HL-60 (cell line): Measurements from ENCODE around the gene NCR1.
"Not testable (repeated sequence)": the region's sequence is repeated elsewhere in the genome, so short reads cannot be mapped to it uniquely, and the experiment has no call there.

Experiments
- DNase-seq, 2 experiments: peaks; one replicate each; pipeline ENCODE4 v3.0.0-alpha.2; 2010 to 2020; ENCODE audit warnings: low read depth in 1 of 2, low spot score in 1 of 2
- H3K27ac ChIP-seq: fragments of 250-450 bp; sonication (Bioruptor Pico); replicated peaks from 2 replicates; pipeline ENCODE4 v1.5.1; 2020; ENCODE audit warnings: mild to moderate bottlenecking, moderate library complexity
- H3K27me3 ChIP-seq: fragments of 250-450 bp; sonication (Bioruptor Pico); 2 replicates; pipeline ENCODE4 v1.5.1; 2021; ENCODE audit warnings: mild to moderate bottlenecking, moderate library complexity; ENCODE audit not compliant: insufficient read depth, poor library complexity, severe bottlenecking
- H3K4me3 ChIP-seq: replicated peaks from 2 replicates; pipeline ENCODE4 v1.5.1; 2011; ENCODE audit warnings: mild to moderate bottlenecking, control low read depth, low read length; ENCODE audit not compliant: insufficient read depth
- CTCF ChIP-seq: IDR thresholded peaks from one replicate; pipeline ENCODE4 v1.5.1; 2011; ENCODE audit warnings: low read length, control low read depth, inconsistent platforms; ENCODE audit not compliant: insufficient read depth
- GABPA ChIP-seq: IDR thresholded peaks from 2 replicates; pipeline ENCODE4 v1.6.1; 2012; ENCODE audit warnings: low read depth
- POLR2AphosphoS5 ChIP-seq: IDR thresholded peaks from 2 replicates; pipeline ENCODE4 v1.6.1; 2012; ENCODE audit warnings: low read depth
- SPI1 ChIP-seq: IDR thresholded peaks from 2 replicates; pipeline ENCODE4 v1.6.1; 2012; ENCODE audit warnings: low read depth, mild to moderate bottlenecking, borderline replicate concordance
- long read RNA-seq: library from polyadenylated mRNA; unstranded; transcript quantifications from one replicate; pipeline ENCODE4 v2.0.0, GENCODE V29; 2020
- TF ChIP-seq, protein P1 (sequence below): IDR thresholded peaks from 2 replicates; pipeline ENCODE4 v1.6.1; 2012; ENCODE audit warnings: low read depth; ENCODE audit not compliant: insufficient replicate concordance

Gene NCR1, protein sequence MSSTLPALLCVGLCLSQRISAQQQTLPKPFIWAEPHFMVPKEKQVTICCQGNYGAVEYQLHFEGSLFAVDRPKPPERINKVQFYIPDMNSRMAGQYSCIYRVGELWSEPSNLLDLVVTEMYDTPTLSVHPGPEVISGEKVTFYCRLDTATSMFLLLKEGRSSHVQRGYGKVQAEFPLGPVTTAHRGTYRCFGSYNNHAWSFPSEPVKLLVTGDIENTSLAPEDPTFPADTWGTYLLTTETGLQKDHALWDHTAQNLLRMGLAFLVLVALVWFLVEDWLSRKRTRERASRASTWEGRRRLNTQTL
- long read RNA-seq = 0 reads

DNA sequence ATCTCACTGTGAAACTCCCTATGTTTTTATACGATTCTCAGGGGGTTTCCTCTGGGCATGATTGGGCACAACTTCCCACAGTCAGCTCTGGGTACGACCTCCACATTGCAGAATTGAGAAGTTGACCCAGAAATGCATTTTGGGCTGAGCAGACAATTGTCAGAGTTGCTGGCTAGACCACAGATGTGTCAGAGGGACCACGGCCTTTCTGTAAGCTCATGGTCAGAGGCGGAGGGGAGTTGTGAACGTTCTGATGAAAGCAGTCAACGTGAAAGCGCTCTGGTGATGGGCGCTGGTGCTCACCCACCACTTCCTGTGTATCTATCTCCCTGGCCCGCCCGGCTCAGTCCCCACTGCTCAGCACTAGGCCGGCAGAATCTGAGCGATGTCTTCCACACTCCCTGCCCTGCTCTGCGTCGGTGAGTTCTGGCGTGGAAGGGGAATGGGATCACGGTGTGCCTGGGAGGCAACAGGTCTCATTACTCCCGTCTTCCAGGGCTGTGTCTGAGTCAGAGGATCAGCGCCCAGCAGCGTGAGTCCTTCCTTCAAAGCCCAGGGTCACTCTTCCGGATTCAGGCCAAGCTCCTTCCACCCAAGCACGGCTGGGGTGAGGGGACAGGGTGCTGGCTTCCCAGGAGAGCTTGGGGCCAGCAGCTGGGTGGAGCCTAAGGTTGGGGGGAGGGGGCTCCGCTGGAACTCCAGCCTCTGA, at the start of gene NCR1:
Gene NCR1 (plus strand): TSS at position 346 of the 709 bp plus-strand sequence. CDS start 40 bp downstream, at position 386.
- no peaks in the 10 kb centered on the region for H3K27me3 ChIP-seq
- H3K4me3 ChIP-seq = no peak within 1 kb of the TSS
- no peak for TF ChIP-seq CTCF
- no peak for TF ChIP-seq POLR2AphosphoS5
- no peak for TF ChIP-seq GABPA
- no peak for TF ChIP-seq SPI1
- TF ChIP-seq, protein P1, sequence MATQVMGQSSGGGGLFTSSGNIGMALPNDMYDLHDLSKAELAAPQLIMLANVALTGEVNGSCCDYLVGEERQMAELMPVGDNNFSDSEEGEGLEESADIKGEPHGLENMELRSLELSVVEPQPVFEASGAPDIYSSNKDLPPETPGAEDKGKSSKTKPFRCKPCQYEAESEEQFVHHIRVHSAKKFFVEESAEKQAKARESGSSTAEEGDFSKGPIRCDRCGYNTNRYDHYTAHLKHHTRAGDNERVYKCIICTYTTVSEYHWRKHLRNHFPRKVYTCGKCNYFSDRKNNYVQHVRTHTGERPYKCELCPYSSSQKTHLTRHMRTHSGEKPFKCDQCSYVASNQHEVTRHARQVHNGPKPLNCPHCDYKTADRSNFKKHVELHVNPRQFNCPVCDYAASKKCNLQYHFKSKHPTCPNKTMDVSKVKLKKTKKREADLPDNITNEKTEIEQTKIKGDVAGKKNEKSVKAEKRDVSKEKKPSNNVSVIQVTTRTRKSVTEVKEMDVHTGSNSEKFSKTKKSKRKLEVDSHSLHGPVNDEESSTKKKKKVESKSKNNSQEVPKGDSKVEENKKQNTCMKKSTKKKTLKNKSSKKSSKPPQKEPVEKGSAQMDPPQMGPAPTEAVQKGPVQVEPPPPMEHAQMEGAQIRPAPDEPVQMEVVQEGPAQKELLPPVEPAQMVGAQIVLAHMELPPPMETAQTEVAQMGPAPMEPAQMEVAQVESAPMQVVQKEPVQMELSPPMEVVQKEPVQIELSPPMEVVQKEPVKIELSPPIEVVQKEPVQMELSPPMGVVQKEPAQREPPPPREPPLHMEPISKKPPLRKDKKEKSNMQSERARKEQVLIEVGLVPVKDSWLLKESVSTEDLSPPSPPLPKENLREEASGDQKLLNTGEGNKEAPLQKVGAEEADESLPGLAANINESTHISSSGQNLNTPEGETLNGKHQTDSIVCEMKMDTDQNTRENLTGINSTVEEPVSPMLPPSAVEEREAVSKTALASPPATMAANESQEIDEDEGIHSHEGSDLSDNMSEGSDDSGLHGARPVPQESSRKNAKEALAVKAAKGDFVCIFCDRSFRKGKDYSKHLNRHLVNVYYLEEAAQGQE = no peak
- no peak for DNase-seq
- H3K27ac ChIP-seq = no peak within 1 kb of the TSS

- H3K27ac ChIP-seq, H3K27me3 ChIP-seq, H3K4me3 ChIP-seq, DNase-seq: not testable (repeated sequence)
Observed at GRCh38 chr19:54858476-54858875, 47.5 kb upstream of the NCR1 start.

DNA sequence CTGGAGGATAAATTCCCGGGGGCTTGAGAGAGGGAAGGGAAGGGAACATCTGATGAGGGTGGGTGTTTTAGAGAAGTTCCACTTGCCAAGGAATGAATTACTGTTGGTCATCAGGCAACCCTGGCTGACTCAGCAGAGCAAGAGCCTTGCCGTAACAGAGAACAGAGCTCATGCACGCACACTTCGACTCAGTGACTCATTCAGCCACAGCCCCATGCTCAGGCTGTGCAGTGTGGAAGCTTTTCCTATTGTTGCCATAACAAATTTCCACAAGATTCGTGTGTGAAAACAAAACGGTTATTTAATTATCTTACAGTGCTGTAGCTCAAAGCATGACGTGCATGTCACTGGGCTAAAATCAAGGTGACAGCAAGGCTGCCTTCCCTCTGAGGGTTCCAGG, 46.5 kb upstream of the NCR1 start:
- peak overlapping the region; percentile 54 for H3K27ac ChIP-seq
- TF ChIP-seq POLR2AphosphoS5 = peak; percentile 35; the same call in 1 of the 2 replicates
- not testable (repeated sequence) for H3K4me3 ChIP-seq, H3K27me3 ChIP-seq
- peak; percentile 33 to 74 for DNase-seq

GRCh38 chr19:54863459-54863858, 42.5 kb upstream of the NCR1 start:
- H3K27me3 ChIP-seq, H3K27ac ChIP-seq, DNase-seq, H3K4me3 ChIP-seq: not testable (repeated sequence)

DNA sequence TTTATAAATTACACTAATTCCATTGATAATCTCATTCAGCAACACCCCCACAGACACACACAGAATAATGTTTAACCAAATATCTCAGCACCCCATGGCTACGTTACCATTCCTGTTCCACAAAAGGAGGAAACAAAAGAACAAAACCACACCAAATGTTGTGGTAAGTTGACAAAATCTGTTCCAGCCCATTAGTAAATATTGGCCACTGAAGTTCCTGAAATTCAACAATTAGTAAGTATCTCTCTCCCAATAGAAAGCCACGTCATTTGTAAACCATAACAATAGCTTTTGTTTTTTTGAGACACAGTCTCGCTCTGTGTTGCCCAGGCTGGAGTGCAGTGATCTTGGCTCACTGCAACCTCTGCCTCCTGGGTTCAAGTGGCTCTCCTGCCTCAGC, 34.3 kb upstream of the NCR1 start:
- no peak for TF ChIP-seq GABPA
- TF ChIP-seq CTCF = no peak
- no peak for TF ChIP-seq POLR2AphosphoS5
- TF ChIP-seq, protein P1 = no peak
- no peak for TF ChIP-seq SPI1
- no peaks in the 10 kb centered on the region for H3K27me3 ChIP-seq
- no peak overlapping the region for H3K4me3 ChIP-seq
- DNase-seq = peak in 1 of 2 experiments; percentile 32
- H3K27ac ChIP-seq = no peak overlapping the region
